Lung (tissue), 12 donors: ENCODE data around the gene DCTD. TPM values are rescaled to one million over a fixed set of nuclear protein-coding genes. Genes with fewer than 3 reads are reported as not detected.

Source experiments
- ATAC-seq: fragments of 200-7000 bp; cut with Tn5 transposase; one replicate; pipeline ENCODE4 v1.9.1; 2020; ENCODE audit warnings: moderate number of reproducible peaks; ENCODE audit not compliant: insufficient read depth, low FRiP score
- DNase-seq, 3 donors: peaks; one replicate each; pipeline ENCODE4 v3.0.0-alpha.2; 2013 to 2017
- H3K27ac ChIP-seq, 2 donors: one replicate each; pipeline ENCODE4 v1.5.1; 2013; ENCODE audit warnings: mild to moderate bottlenecking in 2 of 2, moderate library complexity in 2 of 2, control low read depth in 1 of 2, inconsistent platforms in 1 of 2, low read depth in 1 of 2, low read length in 1 of 2
- H3K27me3 ChIP-seq, 3 donors: one replicate each; pipeline ENCODE4 v1.5.1; 2013; ENCODE audit warnings: low read length in 2 of 3; ENCODE audit not compliant: control insufficient read depth in 3 of 3, insufficient read depth in 3 of 3
- H3K36me3 ChIP-seq, 4 donors: one replicate each; pipeline ENCODE4 v1.5.1; 2013; ENCODE audit warnings: low read length in 4 of 4, mild to moderate bottlenecking in 1 of 4, moderate library complexity in 1 of 4; ENCODE audit not compliant: control insufficient read depth in 4 of 4, insufficient read depth in 4 of 4
- H3K4me1 ChIP-seq, 5 donors: one replicate each; pipeline ENCODE4 v1.5.1; 2013; ENCODE audit warnings: low read length in 5 of 5, mild to moderate bottlenecking in 2 of 5, moderate library complexity in 1 of 5; ENCODE audit not compliant: control insufficient read depth in 5 of 5, insufficient read depth in 5 of 5
- H3K4me3 ChIP-seq: one replicate; pipeline ENCODE4 v1.5.1; 2013; ENCODE audit warnings: mild to moderate bottlenecking, control low read depth, moderate library complexity
- H3K9ac ChIP-seq, 2 donors: one replicate each; pipeline ENCODE4 v1.5.1; 2013; ENCODE audit warnings: low read length in 2 of 2, control low read depth in 1 of 2; ENCODE audit not compliant: insufficient read depth in 1 of 2
- H3K9me3 ChIP-seq, 4 donors: one replicate each; pipeline ENCODE4 v1.5.1; 2013; ENCODE audit warnings: low read length in 3 of 4, mild to moderate bottlenecking in 1 of 4, moderate library complexity in 1 of 4; ENCODE audit not compliant: control insufficient read depth in 4 of 4, insufficient read depth in 3 of 4
- WGBS, 2 donors: extraction: QIAGEN DNeasy Blood & Tissue Kit; methylation state at CpG; one replicate each; pipeline ENCODE4 v1.1.7; 2013; 5-methylcytosine and 5-hydroxymethylcytosine counted together
- polyA plus RNA-seq, 2 donors: library from polyadenylated mRNA; stranded (reverse); fragments of 200-250 nt; gene quantifications; one replicate each; pipeline ENCODE4 v1.2.1, GENCODE V29; 2013
- total RNA-seq, 2 donors: library from RNA; depleted of rRNA in 1 of 2; stranded (reverse); fragments of >200 nt in 1 of 2; gene quantifications; one replicate each; pipeline ENCODE4 v1.2.1, GENCODE V29; 2014 to 2021
- TF ChIP-seq, protein P1 (sequence below): IDR thresholded peaks from 2 replicates; pipeline ENCODE4 v1.5.1; 2012; ENCODE audit warnings: mild to moderate bottlenecking; ENCODE audit errors: control extremely low read depth, extremely low read depth
- donor health status: control.
- donor health status: control.
- donor health status: Bipolar disorder and iron deficiency.
- donor health status: healthy.
- donor health status: DM: yes; HTN: yes; CAD: no.

The DCTD gene
- total and polyA plus RNA-seq, 4 donors: 52.6 to 80.4 (median 68.3) TPM

DNA sequence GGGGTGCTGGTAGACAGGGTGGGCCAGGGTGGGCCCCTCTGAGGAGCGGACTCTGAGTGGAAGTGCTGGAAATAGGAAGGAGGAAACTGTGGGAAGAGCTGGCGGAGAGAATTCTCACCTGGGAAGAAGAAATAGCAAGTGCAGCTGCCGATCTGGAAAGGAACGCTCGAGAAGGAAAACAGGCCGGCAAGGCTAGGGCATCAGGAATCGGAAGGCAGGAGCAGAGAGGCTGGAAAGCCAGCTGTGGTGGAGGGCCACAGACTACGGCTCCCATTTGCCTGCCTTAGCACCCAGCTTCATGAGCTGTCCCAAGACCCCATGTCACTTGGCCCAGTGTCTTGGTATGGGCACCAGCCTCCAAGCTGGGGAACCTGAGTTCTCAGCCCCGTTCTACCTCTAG is 37.3 kb downstream of the DCTD start:
- ATAC-seq (no peak), DNase-seq (no peak)
- no peaks in the 10 kb centered on the region for H3K27me3 ChIP-seq
- TF ChIP-seq, protein P1, sequence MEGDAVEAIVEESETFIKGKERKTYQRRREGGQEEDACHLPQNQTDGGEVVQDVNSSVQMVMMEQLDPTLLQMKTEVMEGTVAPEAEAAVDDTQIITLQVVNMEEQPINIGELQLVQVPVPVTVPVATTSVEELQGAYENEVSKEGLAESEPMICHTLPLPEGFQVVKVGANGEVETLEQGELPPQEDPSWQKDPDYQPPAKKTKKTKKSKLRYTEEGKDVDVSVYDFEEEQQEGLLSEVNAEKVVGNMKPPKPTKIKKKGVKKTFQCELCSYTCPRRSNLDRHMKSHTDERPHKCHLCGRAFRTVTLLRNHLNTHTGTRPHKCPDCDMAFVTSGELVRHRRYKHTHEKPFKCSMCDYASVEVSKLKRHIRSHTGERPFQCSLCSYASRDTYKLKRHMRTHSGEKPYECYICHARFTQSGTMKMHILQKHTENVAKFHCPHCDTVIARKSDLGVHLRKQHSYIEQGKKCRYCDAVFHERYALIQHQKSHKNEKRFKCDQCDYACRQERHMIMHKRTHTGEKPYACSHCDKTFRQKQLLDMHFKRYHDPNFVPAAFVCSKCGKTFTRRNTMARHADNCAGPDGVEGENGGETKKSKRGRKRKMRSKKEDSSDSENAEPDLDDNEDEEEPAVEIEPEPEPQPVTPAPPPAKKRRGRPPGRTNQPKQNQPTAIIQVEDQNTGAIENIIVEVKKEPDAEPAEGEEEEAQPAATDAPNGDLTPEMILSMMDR: no peak
- peaks cover 0 to 10% (median 7%) of the 10 kb centered on the region in 4 donors for H3K36me3 ChIP-seq
- WGBS, 2 donors: 95% methylated on average over 9 of the region's 9 CpGs
- H3K4me1 ChIP-seq: peaks cover 3 to 14% (median 7%) of the 10 kb centered on the region in 5 donors
- peaks cover 0 to 7% (median 0%) of the 10 kb centered on the region in 4 donors for H3K9me3 ChIP-seq
- no peak overlapping the region for H3K27ac ChIP-seq
- H3K4me3 ChIP-seq: no peak overlapping the region
- H3K9ac ChIP-seq: no peak overlapping the region

DNA sequence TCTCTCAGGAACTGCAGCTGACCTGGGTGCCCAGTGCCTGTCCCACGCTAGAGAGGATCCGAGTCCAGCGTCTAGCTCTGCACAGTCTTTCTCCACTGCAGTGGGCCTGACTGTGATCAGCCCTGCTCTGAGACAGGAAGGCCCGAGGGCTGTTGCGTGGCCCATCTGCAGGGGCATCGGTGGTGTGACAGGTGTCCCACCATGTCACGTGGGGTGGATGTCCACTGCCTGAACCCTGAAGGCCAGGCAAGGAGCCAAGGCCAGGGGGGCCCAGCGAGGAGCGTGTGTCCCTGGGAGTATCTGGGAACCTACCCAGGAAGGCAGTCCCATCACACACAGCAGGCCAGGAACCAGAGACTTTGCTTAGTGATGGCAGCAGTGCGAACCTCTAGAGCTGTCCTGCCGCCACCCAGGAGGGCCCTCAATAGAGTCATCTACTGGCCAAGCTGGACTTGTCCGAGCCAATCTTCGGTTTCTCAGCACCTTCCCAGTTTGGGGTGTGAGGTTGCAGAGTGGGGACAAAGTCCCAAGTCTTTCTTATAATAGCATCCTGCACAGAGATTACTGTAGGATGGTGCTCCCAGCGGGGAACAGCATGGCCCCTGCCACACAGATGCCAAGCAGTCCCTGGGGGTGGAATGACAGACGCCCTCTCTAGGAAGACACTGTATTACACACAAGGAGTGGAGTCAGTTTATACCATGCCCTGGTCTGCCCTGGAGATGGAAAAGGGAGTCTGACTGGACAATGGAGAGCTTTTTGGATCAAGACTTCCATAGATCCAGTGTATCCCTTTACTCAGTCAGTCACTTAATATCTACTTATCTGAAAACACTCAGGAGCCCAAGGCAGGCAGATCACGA is 38.3 kb downstream of the DCTD start:
- Histone ChIP-seq H3K27me3 (no peaks in the 10 kb centered on the region), H3K9me3 (peaks cover 0 to 7% (median 0%) of the 10 kb centered on the region in 4 donors), H3K4me1 (peaks cover 3 to 14% (median 5%) of the 10 kb centered on the region in 5 donors), H3K4me3 (no peak overlapping the region), H3K27ac (no peak overlapping the region), H3K9ac (no peak overlapping the region), H3K36me3 (peaks cover 0 to 7% (median 4%) of the 10 kb centered on the region in 4 donors)
- ATAC-seq (no peak), DNase-seq (no peak)
- 86 to 90% methylated on average over 16 of the region's 16 CpGs for WGBS, 2 donors
- TF ChIP-seq, protein P1: no peak

DNA sequence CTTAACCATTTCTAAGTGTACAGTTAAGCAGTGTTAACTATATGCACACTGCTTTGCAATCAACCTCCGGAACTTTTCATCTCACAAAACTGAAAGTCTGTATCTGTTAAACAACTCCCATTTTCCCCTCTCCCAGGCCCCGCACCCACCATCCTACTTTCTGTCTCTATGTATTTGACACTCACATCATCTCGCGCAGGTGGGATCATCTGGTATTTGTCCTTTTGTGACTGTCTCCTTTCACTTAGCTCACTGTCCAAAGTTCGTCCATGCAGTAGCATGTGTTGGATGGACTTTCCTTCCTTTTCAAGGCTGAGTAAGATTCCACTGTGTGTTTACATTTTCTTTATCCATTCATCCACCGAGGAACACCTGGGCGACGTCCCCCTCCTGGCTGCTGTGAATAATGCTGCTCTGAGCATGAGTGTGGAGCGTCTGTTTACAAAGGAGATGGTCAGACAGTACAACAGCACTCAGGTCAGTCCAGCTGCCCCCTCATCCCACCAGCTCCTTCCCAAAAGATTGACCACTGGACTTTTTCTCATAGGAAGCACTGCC is 39.8 kb downstream of the DCTD start:
- peaks cover 3 to 14% (median 5%) of the 10 kb centered on the region in 5 donors for H3K4me1 ChIP-seq
- H3K4me3 ChIP-seq: no peak overlapping the region
- H3K9me3 ChIP-seq: peaks cover 0 to 3% (median 0%) of the 10 kb centered on the region in 4 donors
- no peaks in the 10 kb centered on the region for H3K27me3 ChIP-seq
- peaks cover 0 to 9% (median 0%) of the 10 kb centered on the region in 4 donors for H3K36me3 ChIP-seq
- no peak overlapping the region for H3K9ac ChIP-seq
- 94 to 95% methylated on average over 9 of the region's 9 CpGs for WGBS, 2 donors
- ATAC-seq: no peak
- TF ChIP-seq, protein P1: no peak
- no peak overlapping the region for H3K27ac ChIP-seq
- DNase-seq: no peak
